HG02763 (cell line): ENCODE results near the gene DBET.
"Not testable (repeated sequence)": the region's sequence is repeated elsewhere in the genome, so short reads cannot be mapped to it uniquely, and the experiment has no call there.

ENCODE experiments used
- ATAC-seq: cut with Tn5 transposase; IDR thresholded peaks from one replicate; pipeline ENCODE4 v1.9.1; 2021; ENCODE audit warnings: mild to moderate bottlenecking, moderate library complexity; ENCODE audit not compliant: unreplicated experiment

DBET gene

GRCh38 chr4:190049378-190050239, 14.7 kb upstream of the DBET start:
- not testable (repeated sequence) for ATAC-seq

- not testable (repeated sequence) for ATAC-seq
Measured at GRCh38 chr4:190058997-190059396, 5.3 kb upstream of the DBET start.

GRCh38 chr4:190064805-190065204, 503 bp downstream of the DBET start:
- ATAC-seq, result not testable (repeated sequence)

- not testable (repeated sequence) for ATAC-seq
Measured at GRCh38 chr4:190068351-190068750, 4.0 kb downstream of the DBET start.

GRCh38 chr4:190093052-190093451, 28.8 kb downstream of the DBET start:
- not testable (repeated sequence) for ATAC-seq

GRCh38 chr4:190094031-190094430, 29.7 kb downstream of the DBET start:
- not testable (repeated sequence) for ATAC-seq

- not testable (repeated sequence) for ATAC-seq
Measured at GRCh38 chr4:190095335-190095734, 31.0 kb downstream of the DBET start.

GRCh38 chr4:190099605-190100004, 35.3 kb downstream of the DBET start:
- ATAC-seq, result not testable (repeated sequence)

GRCh38 chr4:190101525-190101924, 37.2 kb downstream of the DBET start:
- not testable (repeated sequence) for ATAC-seq

GRCh38 chr4:190106191-190106590, 41.9 kb downstream of the DBET start:
- ATAC-seq, result not testable (repeated sequence)

- not testable (repeated sequence) for ATAC-seq
Measured at GRCh38 chr4:190106611-190107480, 42.5 kb downstream of the DBET start.

GRCh38 chr4:190107766-190108485, 43.6 kb downstream of the DBET start:
- ATAC-seq, result not testable (repeated sequence)

GRCh38 chr4:190108756-190109155, 44.5 kb downstream of the DBET start:
- not testable (repeated sequence) for ATAC-seq

GRCh38 chr4:190109390-190110011, 45.2 kb downstream of the DBET start:
- ATAC-seq, result not testable (repeated sequence)

GRCh38 chr4:190110033-190110432, 45.7 kb downstream of the DBET start:
- ATAC-seq, result not testable (repeated sequence)

- ATAC-seq, result not testable (repeated sequence)
Measured at GRCh38 chr4:190110570-190111295, 46.4 kb downstream of the DBET start.

GRCh38 chr4:190112879-190113278, 48.6 kb downstream of the DBET start:
- ATAC-seq, result not testable (repeated sequence)

- not testable (repeated sequence) for ATAC-seq
Measured at GRCh38 chr4:190114991-190115390, 50.7 kb downstream of the DBET start.
